Neural crest cell (in vitro differentiated cells): ENCODE results near the gene SYNPO2. TPM values are rescaled to one million over a fixed set of nuclear protein-coding genes. Genes with fewer than 3 reads are reported as not detected.

Experiments
- DNase-seq: peaks from one replicate; pipeline ENCODE4 v3.0.0; 2021; ENCODE audit warnings: low read depth, mixed read lengths, low spot score
- H3K27ac Mint-ChIP-seq: one replicate; pipeline ENCODE4 v1.8.0; 2021; ENCODE audit warnings: mild to moderate bottlenecking, mixed read lengths; ENCODE audit not compliant: unreplicated experiment
- H3K27me3 Mint-ChIP-seq: 2 replicates; pipeline ENCODE4 v1.8.0; 2021; ENCODE audit warnings: low read depth, mild to moderate bottlenecking, mixed read lengths
- H3K36me3 Mint-ChIP-seq: 2 replicates; pipeline ENCODE4 v1.8.0; 2021; ENCODE audit warnings: low read depth, mild to moderate bottlenecking, mixed read lengths
- H3K4me1 Mint-ChIP-seq: 2 replicates; pipeline ENCODE4 v1.8.0; 2021; ENCODE audit warnings: mixed read lengths
- H3K4me3 Mint-ChIP-seq: one replicate; pipeline ENCODE4 v1.8.0; 2021; ENCODE audit warnings: mild to moderate bottlenecking, mixed read lengths
- H3K9me3 Mint-ChIP-seq: 2 replicates; pipeline ENCODE4 v1.8.0; 2021; ENCODE audit warnings: mixed read lengths
- total RNA-seq: library from RNA; stranded (reverse); gene quantifications from 2 replicates; pipeline ENCODE4 v1.2.1, GENCODE V29; 2021
- TF ChIP-seq, protein P1 (sequence below): fragments of 200-600 bp; sonication (generic); conservative IDR thresholded peaks from 2 replicates; pipeline ENCODE4 v1.5.0; 2021; ENCODE audit warnings: antibody characterized with exemption, mild to moderate bottlenecking

The SYNPO2 gene
- total RNA-seq, 1 donor from 2014 or later, result 0.07 TPM

DNA sequence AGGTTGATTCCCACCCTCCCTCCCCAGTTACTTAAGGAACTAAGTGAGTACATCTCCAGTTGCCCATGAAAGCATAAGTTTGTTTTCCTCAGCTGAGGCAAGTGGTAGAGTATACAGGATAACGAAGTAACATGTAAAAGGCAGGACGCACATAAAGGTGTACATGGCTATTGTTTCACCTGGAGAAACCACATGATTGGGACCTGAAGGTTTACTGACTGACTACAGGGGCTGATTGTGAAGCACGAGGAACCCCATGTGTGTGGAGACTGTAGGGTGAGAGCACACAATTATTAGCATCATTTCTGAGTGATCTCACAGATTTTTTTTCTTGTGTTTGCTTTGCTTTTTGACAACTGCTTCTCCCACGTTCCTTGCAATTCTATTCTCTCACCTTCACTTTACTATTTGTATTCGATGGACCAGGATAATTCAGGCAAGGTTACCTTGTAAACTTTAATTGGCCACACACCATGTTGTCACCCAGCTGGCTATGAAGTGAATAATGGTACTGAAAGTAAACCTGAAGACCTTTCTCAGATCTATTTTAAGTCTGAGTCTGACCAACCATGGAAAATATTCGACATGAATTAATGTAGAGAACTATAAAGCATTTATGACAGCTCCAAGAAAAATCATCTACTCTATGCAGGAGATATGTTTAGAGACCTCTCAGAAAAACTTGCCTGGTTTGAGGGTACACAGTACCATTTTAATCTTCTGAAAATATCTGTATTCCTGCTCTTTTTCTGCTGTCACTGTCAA is 144.4 kb downstream of the SYNPO2 start:
- H3K36me3 Mint-ChIP-seq, result no peaks in the 10 kb centered on the region
- no peak overlapping the region for H3K4me3 Mint-ChIP-seq
- peak overlapping the region; percentile 9 for H3K27ac Mint-ChIP-seq
- H3K4me1 Mint-ChIP-seq, result no peaks in the 10 kb centered on the region
- TF ChIP-seq, protein P1, sequence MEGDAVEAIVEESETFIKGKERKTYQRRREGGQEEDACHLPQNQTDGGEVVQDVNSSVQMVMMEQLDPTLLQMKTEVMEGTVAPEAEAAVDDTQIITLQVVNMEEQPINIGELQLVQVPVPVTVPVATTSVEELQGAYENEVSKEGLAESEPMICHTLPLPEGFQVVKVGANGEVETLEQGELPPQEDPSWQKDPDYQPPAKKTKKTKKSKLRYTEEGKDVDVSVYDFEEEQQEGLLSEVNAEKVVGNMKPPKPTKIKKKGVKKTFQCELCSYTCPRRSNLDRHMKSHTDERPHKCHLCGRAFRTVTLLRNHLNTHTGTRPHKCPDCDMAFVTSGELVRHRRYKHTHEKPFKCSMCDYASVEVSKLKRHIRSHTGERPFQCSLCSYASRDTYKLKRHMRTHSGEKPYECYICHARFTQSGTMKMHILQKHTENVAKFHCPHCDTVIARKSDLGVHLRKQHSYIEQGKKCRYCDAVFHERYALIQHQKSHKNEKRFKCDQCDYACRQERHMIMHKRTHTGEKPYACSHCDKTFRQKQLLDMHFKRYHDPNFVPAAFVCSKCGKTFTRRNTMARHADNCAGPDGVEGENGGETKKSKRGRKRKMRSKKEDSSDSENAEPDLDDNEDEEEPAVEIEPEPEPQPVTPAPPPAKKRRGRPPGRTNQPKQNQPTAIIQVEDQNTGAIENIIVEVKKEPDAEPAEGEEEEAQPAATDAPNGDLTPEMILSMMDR, result no peak
- H3K27me3 Mint-ChIP-seq, result no peaks in the 10 kb centered on the region
- no peaks in the 10 kb centered on the region for H3K9me3 Mint-ChIP-seq
- no peak for DNase-seq

DNA sequence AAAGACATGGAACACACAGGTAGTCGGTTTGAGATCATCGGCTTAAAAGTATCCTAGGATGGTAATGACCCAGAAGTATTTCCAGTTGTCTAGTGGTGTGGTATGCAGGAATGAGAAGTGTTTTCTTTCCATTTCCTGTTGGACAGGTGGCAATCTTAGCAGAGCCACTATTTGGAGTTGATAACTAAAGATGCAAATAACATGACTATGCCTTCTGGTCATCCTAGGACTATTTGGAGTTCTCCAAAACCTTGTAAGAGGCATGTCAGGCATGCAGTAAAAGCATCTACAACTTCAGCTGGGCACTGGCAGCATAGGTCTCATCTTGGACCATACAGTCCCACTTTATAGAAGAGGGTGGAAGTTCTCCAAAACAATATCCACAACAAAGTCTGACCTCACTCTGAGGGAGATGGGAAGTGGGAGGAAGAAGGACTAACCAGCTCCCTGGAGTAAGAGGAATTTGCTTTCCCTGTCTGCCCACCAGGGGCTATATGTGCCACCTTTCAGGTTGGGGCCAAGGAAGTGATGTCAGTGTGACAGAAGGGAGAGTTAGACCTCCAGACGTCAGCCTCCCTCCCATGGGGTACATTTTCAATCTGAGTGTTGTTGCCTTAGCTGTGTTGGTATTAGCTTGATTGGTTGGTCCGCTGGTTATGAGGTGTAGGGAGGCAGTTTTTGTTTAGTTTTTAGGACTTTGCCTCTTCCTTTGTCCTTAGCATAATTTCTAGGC is 145.8 kb downstream of the SYNPO2 start:
- H3K4me1 Mint-ChIP-seq, result no peaks in the 10 kb centered on the region
- DNase-seq, result no peak
- no peaks in the 10 kb centered on the region for H3K27me3 Mint-ChIP-seq
- no peak overlapping the region for H3K4me3 Mint-ChIP-seq
- TF ChIP-seq, protein P1, result no peak
- H3K9me3 Mint-ChIP-seq, result no peaks in the 10 kb centered on the region
- no peaks in the 10 kb centered on the region for H3K36me3 Mint-ChIP-seq
- H3K27ac Mint-ChIP-seq, result peak overlapping the region; percentile 52

DNA sequence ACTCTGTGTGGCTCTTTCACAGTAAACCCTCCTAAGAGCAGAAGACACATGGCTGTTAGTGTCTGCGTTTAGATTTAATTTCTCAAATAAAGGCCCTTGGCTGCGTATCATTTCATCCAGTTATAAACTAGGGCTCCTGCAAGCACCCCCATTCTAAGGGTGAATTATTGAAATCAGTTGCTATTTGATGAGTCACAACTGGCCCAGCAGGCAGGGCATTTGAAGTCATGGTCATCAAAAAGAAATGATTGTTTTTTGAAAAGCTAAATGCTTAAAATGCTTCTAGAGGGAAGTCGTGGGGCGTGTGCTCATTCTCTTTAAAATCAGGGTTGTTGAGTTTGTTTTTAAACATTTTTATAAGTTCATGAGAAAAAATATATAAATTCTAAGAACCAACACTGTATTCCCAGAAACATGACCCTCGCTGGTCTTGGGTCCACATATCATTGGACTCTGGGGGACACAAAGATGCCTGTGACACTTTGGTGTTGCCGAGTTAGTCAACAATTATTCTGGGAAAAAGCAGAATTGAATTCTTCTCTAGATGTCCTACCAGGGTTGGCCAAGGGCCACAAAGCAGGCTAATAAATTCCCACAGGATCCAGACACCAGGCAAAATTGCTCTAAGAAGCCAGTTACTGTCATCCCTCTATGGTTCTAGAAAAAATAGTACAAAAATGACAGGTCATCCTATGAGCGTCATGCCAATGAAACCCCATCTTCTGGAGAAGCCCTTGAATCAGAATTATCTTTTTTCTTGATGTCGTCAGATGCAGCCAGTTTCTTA is 147.5 kb downstream of the SYNPO2 start:
- no peak overlapping the region for H3K27ac Mint-ChIP-seq
- H3K4me1 Mint-ChIP-seq, result peaks cover 8% of the 10 kb centered on the region
- H3K4me3 Mint-ChIP-seq, result no peak overlapping the region
- no peaks in the 10 kb centered on the region for H3K36me3 Mint-ChIP-seq
- no peak for DNase-seq
- H3K9me3 Mint-ChIP-seq, result no peaks in the 10 kb centered on the region
- TF ChIP-seq, protein P1, result no peak
- H3K27me3 Mint-ChIP-seq, result no peaks in the 10 kb centered on the region

DNA sequence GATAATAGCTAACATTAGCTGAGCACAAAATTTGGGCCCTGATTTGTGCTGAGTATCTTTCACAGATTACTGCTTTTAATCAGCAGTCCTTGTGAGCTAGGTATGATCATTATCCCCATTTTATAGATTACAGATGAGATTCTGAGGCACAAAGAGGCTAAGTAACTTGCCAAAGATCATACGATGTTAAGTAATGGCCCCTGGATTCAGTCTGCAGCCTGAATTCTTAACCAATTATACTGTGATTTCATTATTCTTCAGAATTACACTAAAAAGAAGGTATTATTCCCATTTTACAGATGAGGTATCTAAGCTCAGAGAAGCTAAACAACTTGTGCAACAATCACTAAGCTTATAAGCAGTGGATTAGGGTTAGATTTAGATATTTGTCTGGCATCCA is 149.1 kb downstream of the SYNPO2 start:
- no peak for DNase-seq
- no peak overlapping the region for H3K4me3 Mint-ChIP-seq
- H3K36me3 Mint-ChIP-seq, result no peaks in the 10 kb centered on the region
- TF ChIP-seq, protein P1, result no peak
- H3K4me1 Mint-ChIP-seq, result peaks cover 19% of the 10 kb centered on the region
- no peak overlapping the region for H3K27ac Mint-ChIP-seq
- no peaks in the 10 kb centered on the region for H3K9me3 Mint-ChIP-seq
- no peaks in the 10 kb centered on the region for H3K27me3 Mint-ChIP-seq

DNA sequence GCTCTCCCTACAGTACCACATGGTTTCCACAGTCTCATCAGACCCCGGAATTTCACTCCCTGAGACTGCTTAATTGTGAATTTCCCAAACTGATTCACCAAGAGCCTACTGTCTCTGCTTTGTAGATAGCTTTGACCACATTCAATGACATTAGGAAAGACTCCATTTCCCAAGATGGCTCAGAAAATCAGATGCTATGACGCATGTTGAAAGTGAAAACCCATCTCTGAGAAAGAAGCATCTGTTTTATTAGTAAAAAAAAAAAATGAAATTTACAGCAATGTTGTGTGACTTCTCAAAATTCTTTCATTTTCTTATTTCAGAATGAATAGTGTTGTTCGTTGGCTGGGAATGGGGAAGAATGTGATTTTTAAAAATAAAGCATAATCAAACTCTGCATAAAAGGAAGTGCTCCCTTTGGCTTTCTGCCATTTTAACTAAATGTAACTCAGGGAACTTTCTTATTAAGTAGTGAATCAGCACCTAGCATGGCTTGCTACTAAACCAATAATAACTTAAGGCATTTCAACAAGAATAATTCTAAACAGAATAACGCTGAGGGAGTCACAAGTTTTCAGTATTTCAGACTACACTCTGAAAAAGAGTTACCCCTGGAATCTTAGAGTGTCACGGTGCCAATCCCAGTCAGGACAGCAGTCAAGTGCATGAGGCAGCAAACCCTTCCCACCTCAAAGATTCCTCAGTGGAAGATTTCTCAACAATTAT is 149.6 kb downstream of the SYNPO2 start:
- no peaks in the 10 kb centered on the region for H3K36me3 Mint-ChIP-seq
- H3K27ac Mint-ChIP-seq, result no peak overlapping the region
- H3K4me3 Mint-ChIP-seq, result no peak overlapping the region
- TF ChIP-seq, protein P1, result no peak
- peaks cover 21% of the 10 kb centered on the region for H3K4me1 Mint-ChIP-seq
- no peaks in the 10 kb centered on the region for H3K27me3 Mint-ChIP-seq
- DNase-seq, result no peak
- no peaks in the 10 kb centered on the region for H3K9me3 Mint-ChIP-seq
